ENCODE results near the gene SULT1E1. TPM values are rescaled to one million over a fixed set of nuclear protein-coding genes. Genes with fewer than 3 reads are reported as not detected.

Gene SULT1E1
- total RNA-seq, 4 donors from 2014 or later, result not detected

- 75% methylated on average over 1 of the region's 1 CpG for WGBS
- DNase-seq (ENCODE audit: extremely low spot score), result no peak
- no peaks in the 10 kb centered on the region for H3K4me1 ChIP-seq
- peaks cover 0 to 9% (median 0%) of the 10 kb centered on the region in 4 donors for H3K9me3 ChIP-seq
- TF ChIP-seq POLR2A (IDR thresholded peaks at IDR 0.05; ENCODE audit: low read depth) (no peak), CTCF (IDR thresholded peaks at IDR 0.05) (no peak), POLR2AphosphoS5 (IDR thresholded peaks at IDR 0.05) (no peak), EP300 (IDR thresholded peaks at IDR 0.05) (no peak)
- no peak overlapping the region for H3K27ac ChIP-seq (replicated peaks in 1 of 4)
- no peak overlapping the region for H3K4me3 ChIP-seq
- no peaks in the 10 kb centered on the region for H3K27me3 ChIP-seq
- no peaks in the 10 kb centered on the region for H3K36me3 ChIP-seq
- intact Hi-C loops (cut with DNase I), result no loop called here
Observed at GRCh38 chr4:69800599-69800998, 59.3 kb downstream of the SULT1E1 start.

- Histone ChIP-seq H3K4me1 (no peaks in the 10 kb centered on the region), H3K36me3 (no peaks in the 10 kb centered on the region), H3K4me3 (no peak overlapping the region), H3K27ac (replicated peaks in 1 of 4) (no peak overlapping the region), H3K9me3 (peaks cover 0 to 9% (median 0%) of the 10 kb centered on the region in 4 donors), H3K27me3 (no peaks in the 10 kb centered on the region)
- intact Hi-C loops (cut with DNase I), result no loop called here
- TF ChIP-seq EP300 (IDR thresholded peaks at IDR 0.05), result no peak
- no peak for DNase-seq (ENCODE audit: extremely low spot score)
- 100% methylated on average over 1 of the region's 3 CpGs for WGBS
Observed at GRCh38 chr4:69799337-69799736, 60.6 kb downstream of the SULT1E1 start.

GRCh38 chr4:69793732-69794131, 66.2 kb downstream of the SULT1E1 start:
- Histone ChIP-seq H3K9me3 (no peaks in the 10 kb centered on the region), H3K27ac (replicated peaks in 1 of 4) (no peak overlapping the region), H3K36me3 (no peaks in the 10 kb centered on the region), H3K4me1 (no peaks in the 10 kb centered on the region), H3K4me3 (no peak overlapping the region), H3K27me3 (no peaks in the 10 kb centered on the region)
- intact Hi-C loops (cut with DNase I), result no loop called here
- no peak for TF ChIP-seq POLR2AphosphoS5 (IDR thresholded peaks at IDR 0.05)
- TF ChIP-seq EP300 (IDR thresholded peaks at IDR 0.05), result no peak
- TF ChIP-seq POLR2A (IDR thresholded peaks at IDR 0.05; ENCODE audit: low read depth), result no peak
- TF ChIP-seq CTCF (IDR thresholded peaks at IDR 0.05), result no peak
- no peak for DNase-seq (ENCODE audit: extremely low spot score)

Other genes starting within 250 kb of the SULT1E1 start
- gene UGT2A2, start 220.5 kb downstream of the SULT1E1 start, total RNA-seq, result not detected
- gene UGT2A1, start 206.9 kb downstream of the SULT1E1 start, total RNA-seq, result not detected
- gene SULT1B1, start 99.5 kb downstream of the SULT1E1 start, total RNA-seq, result under 1 TPM; 0.34 to 0.99 (median 0.47) TPM
- not detected for gene CSN1S1, start 70.9 kb upstream of the SULT1E1 start, total RNA-seq
- not detected for gene CSN2, start 105.6 kb upstream of the SULT1E1 start, total RNA-seq
- gene STATH, start 135.8 kb upstream of the SULT1E1 start, total RNA-seq, result not detected
- not detected for gene HTN3, start 168.3 kb upstream of the SULT1E1 start, total RNA-seq
- gene HTN1, start 190.3 kb upstream of the SULT1E1 start, total RNA-seq, result not detected